GM12874 (cell line): ENCODE measurements around the gene RTN3.

Experiments used
- CTCF ChIP-seq: IDR thresholded peaks from 2 replicates; pipeline ENCODE4 v1.5.1; 2011; ENCODE audit warnings: low read depth, mild to moderate bottlenecking, control low read depth, low read length, moderate library complexity; ENCODE audit not compliant: insufficient read depth

RTN3 gene

GRCh38 chr11:63756919-63757761 lies 75.8 kb downstream of the RTN3 start:
- no peak for TF ChIP-seq CTCF

GRCh38 chr11:63760487-63761079 lies 79.3 kb downstream of the RTN3 start:
- no peak for TF ChIP-seq CTCF

GRCh38 chr11:63761188-63761587 lies 79.9 kb downstream of the RTN3 start:
- no peak for TF ChIP-seq CTCF

GRCh38 chr11:63761931-63762653 lies 80.8 kb downstream of the RTN3 start:
- TF ChIP-seq CTCF: no peak

- no peak for TF ChIP-seq CTCF
Measured at GRCh38 chr11:63762654-63763495, 81.6 kb downstream of the RTN3 start.

GRCh38 chr11:63763496-63764339 lies 82.4 kb downstream of the RTN3 start:
- TF ChIP-seq CTCF: no peak
